Measurements from ENCODE around the gene FMC1.

The FMC1 gene

DNA sequence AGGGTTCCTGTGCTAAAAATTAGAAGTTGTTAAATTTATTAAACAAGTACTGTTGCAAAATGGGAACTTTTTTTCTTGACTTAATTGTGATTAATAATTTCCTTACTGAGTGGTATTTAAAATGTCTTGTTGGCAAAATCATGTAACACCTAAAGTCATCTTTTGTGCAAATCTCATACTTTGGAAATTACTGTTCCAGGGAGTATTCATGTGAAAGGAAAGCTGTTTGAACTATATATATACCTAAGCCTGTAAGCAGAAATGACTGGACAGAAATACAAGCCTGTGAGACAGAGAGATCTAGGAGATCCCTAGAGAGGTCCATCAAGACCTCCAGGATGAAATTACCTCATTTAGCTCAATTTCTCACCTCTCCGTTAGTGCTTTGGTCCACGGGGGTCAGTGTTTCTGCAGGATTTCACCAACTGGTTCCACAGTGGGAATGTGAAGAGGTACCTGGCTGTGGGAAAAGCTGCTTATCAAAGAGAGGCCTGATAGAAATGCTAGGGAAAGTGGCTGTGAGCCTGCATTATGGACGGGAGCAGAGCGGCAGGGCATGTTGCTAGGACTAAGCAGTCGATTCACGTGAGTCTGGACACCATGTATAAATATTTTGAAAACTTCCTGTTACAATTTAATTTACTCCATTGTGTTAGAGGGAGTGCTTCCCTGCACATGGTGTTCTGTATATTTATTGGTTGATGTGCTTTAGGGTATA lies 26.5 kb downstream of the FMC1 start:
- Histone ChIP-seq H3K27ac (no peak overlapping the region), H3K4me3 (no peak overlapping the region)

DNA sequence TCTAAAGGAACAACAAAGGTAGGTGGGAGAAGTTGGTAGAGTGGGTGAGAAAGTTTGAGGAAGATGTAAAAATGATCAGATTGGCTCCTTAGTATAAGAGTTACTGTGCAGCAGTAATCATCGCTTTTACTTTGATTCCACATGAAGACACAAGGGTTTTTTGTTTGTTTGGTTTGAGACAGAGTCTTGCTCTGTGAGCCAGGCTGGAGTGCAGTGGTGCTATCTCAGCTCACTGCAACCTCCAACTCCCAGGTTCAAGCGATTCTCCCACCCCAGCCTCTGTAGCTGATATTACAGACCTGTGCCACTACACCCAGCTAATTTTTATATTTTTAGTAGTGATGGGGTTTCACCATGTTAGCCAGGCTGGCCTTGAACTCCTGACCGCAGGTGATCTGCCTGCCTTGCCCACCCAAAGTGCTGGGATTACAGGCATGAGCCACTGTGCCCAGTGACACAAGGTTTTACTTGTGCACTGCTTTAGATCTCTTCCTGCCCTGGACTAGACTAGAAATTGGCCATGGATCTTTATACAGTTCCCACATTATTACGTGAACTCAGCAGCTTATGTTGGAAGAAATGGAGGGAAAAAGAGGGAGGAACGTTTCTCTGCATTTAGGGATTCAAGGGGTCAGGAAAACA lies 29.3 kb downstream of the FMC1 start:
- Histone ChIP-seq H3K4me3 (no peak overlapping the region), H3K27ac (no peak overlapping the region)

DNA sequence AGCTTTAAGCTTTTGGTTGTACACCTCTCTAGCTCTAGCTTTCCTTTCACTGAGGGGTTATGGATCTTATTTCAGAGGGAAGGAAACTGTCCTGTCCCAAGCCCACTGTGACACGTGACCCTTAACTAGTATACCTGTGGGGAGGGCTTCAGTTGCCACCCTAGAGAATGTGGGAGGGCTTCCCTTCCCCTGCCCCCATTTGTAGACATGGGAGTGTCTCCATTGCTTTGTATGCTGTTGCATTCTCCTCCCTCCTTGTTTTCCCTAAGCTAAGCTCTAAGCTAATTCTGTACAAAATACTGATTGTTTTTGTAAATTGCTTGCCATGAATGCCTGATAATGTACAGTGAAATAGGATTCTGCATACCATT lies 29.8 kb downstream of the FMC1 start:
- Histone ChIP-seq H3K4me3 (no peak overlapping the region), H3K27ac (no peak overlapping the region)

DNA sequence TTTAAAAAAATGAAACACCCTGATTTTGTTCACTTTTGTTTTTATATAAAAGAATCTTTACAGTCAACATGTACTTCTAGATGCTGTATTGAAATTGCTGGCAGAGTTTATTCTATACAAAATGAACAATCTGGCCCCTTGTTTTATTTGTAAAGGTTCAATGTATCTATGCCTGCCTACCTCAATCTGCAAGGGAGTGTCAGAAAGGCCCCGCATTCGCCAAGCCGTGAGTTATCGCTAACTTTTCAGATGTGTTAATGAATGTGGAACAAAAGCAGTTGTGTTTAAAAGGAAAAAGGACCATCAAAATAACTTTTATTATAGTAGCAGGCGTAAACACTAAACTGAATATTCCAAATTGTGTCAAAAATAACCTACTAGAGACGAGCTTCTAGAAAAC lies 33.1 kb downstream of the FMC1 start:
- no peak overlapping the region for H3K4me3 ChIP-seq
- no peak overlapping the region for H3K27ac ChIP-seq

- H3K27ac ChIP-seq, result no peak overlapping the region
Observed at GRCh38 chr7:139382439-139382838, 41.3 kb downstream of the FMC1 start.

GRCh38 chr7:139384611-139385010 lies 43.5 kb downstream of the FMC1 start:
- H3K27ac ChIP-seq, result no peak overlapping the region
- no peak overlapping the region for H3K4me3 ChIP-seq

More at GRCh38 chr7:139382439-139382838, 41.3 kb downstream of the FMC1 start:
- no peak overlapping the region for H3K4me3 ChIP-seq

GRCh38 chr7:139387594-139387993 lies 46.5 kb downstream of the FMC1 start:
- H3K27ac ChIP-seq, result no peak overlapping the region
- H3K4me3 ChIP-seq, result no peak overlapping the region

GRCh38 chr7:139389091-139389490 lies 48.0 kb downstream of the FMC1 start:
- Histone ChIP-seq H3K4me3 (no peak overlapping the region), H3K27ac (no peak overlapping the region)

- Histone ChIP-seq H3K4me3 (no peak overlapping the region), H3K27ac (no peak overlapping the region)
Observed at GRCh38 chr7:139389774-139390173, 48.6 kb downstream of the FMC1 start.

GRCh38 chr7:139393621-139394211 lies 52.6 kb downstream of the FMC1 start:
- Histone ChIP-seq H3K4me3 (no peak overlapping the region), H3K27ac (no peak overlapping the region)

DNA sequence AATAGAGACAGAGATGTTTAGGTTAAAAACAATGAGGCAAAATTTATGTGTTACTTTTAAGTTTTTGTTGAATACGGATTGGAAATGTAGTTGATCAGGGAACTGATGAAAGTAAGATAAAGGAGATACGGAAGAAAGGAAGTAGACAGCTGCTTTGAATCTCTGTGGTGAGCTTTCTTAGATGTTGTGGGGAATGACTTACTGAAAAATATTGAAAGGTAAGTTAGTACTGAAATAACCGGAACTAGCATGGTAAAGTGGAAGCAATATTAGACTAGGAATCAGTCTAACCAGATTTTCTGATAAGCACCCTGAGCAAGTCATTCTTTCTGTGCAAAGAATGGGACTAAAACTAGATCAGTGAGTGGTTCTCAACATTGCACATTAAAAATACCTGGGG lies 53.4 kb downstream of the FMC1 start:
- no peak overlapping the region for H3K27ac ChIP-seq
- no peak overlapping the region for H3K4me3 ChIP-seq
